WTC11 (cell line): ENCODE data around the gene PBX3.

Source experiments
- AFF4 ChIP-seq: sonication (generic); formaldehyde crosslinking; IDR thresholded peaks from 2 replicates; pipeline ENCODE4 v1.8.1; 2023; ENCODE audit warnings: mild to moderate bottlenecking, missing genetic modification reagents, borderline replicate concordance
- CTCF ChIP-seq: fragments of 200-600 bp; IDR thresholded peaks from 2 replicates; pipeline ENCODE4 v1.8.0; 2022; ENCODE audit warnings: antibody characterized with exemption

- TF ChIP-seq AFF4 (CRISPR knock-in tag) (no peak), CTCF (no peak)
These were observed 173.2 kb downstream of the PBX3 start for GRCh38 chr9:125920402-125920801.
